Islet of Langerhans (tissue), 1 donor: Measurements from ENCODE around the gene CNTN6.
A peak's percentile ranks its signal among the peaks of the same experiment; 100 is the strongest.

Source experiments
- FAIRE-seq: peaks from one replicate; lab custom pipeline; 2011; peaks lifted over from hg19 to GRCh38; lab: Jason Lieb, UNC

The CNTN6 gene

DNA sequence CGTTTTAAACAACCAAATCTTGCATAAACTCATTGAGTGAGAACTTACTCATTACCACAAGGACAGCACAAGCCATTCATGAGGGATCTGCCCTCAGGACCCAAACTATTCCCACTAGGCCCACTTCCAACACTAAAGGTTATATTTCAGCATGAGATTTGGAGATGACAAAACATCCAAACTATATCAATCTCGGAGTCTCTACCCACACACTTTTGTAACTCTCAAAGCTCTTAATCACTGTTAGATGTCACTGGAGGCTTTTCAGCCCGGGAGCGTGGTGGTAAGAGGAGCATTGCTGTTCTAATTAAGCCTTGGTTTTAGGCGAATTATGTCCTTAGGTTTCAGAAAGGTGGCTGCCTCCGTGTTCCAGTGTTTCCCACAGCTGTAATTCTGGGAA, 86.3 kb downstream of the CNTN6 start:
- FAIRE-seq: no peak

GRCh38 chr3:1183320-1184048, 90.7 kb downstream of the CNTN6 start:
- FAIRE-seq: peak; percentile 38

- no peak for FAIRE-seq
These were observed 97.7 kb downstream of the CNTN6 start for GRCh38 chr3:1190569-1190968.

- no peak for FAIRE-seq
These were observed 98.2 kb downstream of the CNTN6 start for GRCh38 chr3:1191026-1191425.

DNA sequence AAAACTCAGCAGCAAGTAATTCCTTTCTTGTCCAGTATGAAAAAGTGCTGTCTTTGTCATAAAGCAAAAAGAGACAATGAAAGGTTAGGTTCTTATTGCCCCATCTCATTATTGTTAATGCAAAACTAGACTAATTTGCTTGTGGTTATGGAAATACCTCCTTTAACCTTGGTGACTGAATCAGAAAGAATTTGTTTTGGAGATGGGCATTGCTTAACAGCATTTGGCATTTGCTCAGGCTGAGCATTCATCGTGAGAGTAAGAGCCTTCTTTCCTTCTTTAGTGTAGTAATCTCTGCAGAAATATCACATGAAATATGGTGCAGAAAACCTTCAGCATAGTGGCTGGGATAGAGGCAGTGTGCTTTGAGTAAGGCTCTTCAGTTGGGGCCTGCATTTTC, 103.1 kb downstream of the CNTN6 start:
- no peak for FAIRE-seq

DNA sequence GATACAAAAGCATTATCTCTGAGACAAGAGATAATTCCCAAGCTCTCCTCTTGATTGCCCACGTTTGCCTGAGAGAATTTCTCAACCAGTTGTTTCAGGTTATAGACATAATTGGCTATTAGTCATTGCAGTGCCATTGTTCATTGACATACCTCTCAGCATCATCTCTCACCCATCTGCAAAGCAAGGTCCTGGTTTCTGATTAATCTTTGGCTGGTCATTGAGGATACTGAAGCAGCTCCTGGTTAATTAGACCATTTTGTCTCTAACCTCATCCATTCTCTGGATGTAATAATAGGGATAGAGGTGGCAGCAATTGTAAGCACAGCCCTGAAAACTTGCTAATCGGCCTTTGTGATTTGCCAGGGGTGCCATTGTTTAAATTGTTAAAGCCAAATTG, 104.2 kb downstream of the CNTN6 start:
- no peak for FAIRE-seq

GRCh38 chr3:1200371-1200770, 107.5 kb downstream of the CNTN6 start:
- no peak for FAIRE-seq

- FAIRE-seq: no peak
These were observed 115.1 kb downstream of the CNTN6 start for GRCh38 chr3:1207904-1208303.

DNA sequence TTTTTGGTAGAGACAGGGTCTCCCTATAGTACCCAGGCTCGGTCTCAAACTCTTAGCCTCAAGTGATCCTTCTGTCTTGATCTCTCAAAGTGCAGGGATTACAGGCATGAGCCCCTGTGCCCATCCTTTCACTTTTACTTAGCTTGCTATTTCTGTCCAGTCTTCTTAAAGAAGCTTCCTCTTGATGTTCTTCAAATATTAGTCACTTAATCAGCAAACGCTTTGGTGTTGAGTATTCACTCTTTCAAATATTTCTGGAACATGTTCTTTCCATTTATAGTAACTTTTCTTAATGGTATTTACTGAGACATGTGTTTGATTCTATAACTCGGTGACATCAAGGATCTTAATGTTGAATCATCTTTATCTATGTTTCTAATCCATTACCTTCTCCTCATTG, 122.1 kb downstream of the CNTN6 start:
- FAIRE-seq: no peak

DNA sequence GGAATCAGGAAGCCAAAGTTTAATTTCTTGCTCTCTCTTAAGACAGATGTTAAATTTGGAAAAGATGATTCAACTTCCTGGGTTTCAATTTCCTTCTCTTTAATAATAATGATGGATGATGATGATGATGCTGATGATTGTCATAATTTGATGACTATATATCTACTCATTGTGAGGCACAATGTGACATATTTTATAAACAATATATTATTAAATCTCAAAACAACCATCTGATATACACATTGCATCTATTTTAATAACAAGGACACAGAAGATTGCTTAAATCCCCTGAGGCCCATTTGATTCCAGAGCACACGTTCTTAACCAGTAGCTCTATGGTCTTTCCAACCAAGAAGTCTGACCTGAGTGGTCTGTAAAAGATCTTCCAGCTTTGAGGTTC, 124.0 kb downstream of the CNTN6 start:
- no peak for FAIRE-seq

GRCh38 chr3:1227111-1227510, 134.3 kb downstream of the CNTN6 start:
- no peak for FAIRE-seq

DNA sequence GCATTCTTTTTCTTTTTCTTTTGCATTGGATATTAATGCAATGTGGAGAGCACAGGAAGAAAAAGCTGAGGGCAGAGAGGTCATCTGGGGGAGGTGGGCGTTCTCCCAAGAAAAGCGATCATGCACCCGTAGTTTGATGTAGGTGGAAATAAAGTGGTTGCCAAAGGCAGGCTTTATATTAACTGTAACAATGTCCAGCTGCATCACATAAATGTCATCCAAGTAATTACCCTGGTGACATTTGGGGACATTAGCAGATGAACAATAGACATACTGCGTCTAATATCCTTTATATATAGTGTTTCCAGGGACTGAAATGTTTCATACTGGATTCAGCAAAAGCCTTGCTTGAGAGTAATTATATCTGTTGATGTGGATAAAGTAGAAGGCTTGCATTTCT, 135.5 kb downstream of the CNTN6 start:
- no peak for FAIRE-seq

DNA sequence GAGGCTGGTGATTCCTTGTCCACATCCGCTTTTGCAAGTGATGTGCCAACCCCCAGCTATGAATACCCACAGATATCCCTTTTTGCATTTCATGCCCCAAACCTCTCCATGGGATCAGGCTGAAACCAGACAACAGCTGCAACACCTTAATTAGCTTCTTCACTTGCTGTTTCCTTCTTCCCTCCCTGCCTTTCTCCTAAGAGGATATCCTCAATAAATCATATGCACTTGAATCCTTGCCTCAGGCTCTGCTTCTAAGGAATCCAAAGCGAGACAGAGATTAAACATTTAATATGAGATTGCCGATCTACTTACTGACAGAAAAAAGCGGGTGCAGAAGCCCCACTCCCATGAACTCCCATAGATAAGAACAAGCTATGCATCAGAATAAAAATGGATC, 138.1 kb downstream of the CNTN6 start:
- FAIRE-seq: no peak

- FAIRE-seq: no peak
These were observed 139.5 kb downstream of the CNTN6 start for GRCh38 chr3:1232276-1232675.

- no peak for FAIRE-seq
These were observed 142.8 kb downstream of the CNTN6 start for GRCh38 chr3:1235526-1236120.

- FAIRE-seq: no peak
These were observed 158.6 kb downstream of the CNTN6 start for GRCh38 chr3:1251282-1252060.

DNA sequence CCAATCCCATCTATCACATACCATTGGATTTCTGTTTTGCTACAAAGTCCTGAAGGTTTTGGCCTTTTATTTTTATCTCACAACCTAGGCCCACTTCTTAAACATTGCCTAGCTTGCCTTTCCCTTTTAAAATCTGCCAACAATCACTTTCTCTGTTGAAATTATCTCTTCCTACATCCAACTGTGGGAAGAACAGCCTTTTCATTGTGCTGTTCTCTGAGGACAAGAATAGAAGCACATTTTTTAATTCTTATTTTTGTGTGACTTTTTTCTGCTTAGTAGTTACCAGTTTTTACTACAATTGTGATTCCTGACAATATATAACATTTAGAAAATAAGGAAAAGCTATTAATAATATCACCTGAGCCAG, 159.2 kb downstream of the CNTN6 start:
- FAIRE-seq: no peak

- FAIRE-seq: no peak
These were observed 169.4 kb downstream of the CNTN6 start for GRCh38 chr3:1262246-1262645.

DNA sequence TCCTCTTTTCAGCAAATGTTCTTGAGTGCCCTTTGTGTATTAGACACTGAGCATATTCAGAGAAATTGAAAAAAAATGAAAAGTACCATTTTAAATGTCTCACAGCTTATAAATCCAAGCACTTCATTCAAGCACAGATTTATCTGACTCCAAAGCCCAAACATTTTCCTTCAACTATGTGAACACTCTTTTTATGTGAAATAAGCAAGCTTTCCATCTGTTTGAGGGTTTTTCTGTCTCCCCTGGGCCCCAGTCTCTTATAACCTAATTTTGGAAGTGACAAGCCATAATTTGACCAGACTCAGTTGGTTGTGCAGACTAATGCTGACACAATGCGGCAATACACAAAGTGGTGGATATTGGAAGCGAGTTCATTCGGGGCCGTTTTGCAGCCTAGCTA, 170.3 kb downstream of the CNTN6 start:
- FAIRE-seq: no peak

DNA sequence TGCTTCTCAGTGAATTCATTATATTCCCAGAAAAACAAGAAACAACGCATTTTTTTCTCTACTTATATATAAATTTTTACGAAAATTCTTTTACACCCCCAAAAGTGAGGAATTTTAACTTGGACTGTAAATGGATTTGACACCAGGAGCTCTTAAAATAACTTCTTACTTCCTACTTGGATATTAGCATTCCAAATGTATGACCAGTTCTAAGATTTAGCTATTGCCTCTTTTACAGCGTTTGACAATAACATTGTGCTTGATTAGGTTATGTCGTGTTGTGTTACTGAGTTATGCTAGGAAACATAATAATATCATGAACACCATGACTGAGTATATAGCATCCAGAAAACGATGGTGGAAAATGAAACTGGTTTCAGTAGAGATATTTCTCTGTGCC, 177.0 kb downstream of the CNTN6 start:
- no peak for FAIRE-seq

GRCh38 chr3:1272546-1273265, 179.9 kb downstream of the CNTN6 start:
- no peak for FAIRE-seq

- FAIRE-seq: no peak
These were observed 182.7 kb downstream of the CNTN6 start for GRCh38 chr3:1275495-1275894.

DNA sequence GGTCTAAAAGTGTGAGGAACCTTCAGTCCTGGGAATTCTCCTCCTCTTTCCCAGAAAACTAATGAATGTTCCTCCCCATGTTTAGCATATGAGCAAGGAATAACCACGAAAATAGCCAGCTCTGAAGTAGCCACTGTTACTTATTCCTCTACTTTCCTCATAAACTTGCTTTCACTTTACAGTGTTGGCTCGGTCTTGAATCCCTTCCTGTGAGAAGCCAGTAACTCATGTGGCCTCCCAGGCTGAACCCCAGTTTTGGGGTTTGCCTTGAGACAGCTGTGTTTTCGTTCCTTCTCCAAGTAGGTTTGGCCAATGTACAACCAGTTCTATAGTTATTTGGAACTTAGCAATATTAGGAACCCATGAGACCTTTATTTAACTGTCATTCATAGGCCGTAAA, 195.0 kb downstream of the CNTN6 start:
- FAIRE-seq: no peak
